Measurements from ENCODE around the gene PLEKHJ1.

The PLEKHJ1 gene

DNA sequence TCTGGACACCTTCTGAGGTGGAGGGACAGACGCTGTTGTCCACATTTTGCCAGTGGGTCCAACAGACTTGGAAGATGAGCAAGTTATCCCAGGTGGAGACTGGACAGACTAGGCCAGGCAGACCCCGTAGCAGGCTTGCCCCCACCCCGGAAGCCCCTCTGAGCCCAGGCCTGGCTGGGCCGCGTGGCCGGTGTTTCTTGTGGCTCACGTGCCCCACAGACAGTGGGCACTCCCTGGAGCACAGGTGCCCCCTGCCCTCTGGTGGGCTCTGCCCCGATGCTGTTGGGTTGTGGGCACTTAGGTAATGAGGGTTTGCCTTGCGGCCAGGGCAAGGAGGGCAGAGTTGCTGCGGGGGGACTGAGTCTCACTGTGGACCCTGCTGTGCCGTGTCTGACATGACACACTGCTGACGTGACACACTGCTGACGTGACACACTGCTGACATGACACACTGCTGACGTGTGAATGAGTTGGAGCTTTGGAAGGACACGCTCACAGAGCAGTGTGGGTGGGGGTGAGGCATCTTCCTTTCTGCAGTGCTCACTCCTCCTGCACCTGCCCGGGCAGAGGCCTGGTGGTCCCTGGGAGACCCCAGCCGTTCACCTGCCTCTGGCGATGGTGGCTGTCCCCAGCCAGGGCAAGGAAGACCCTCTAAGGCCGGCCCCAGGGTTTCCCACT, 47.3 kb downstream of the PLEKHJ1 start:
- in situ Hi-C loops (cut with MboI; ENCODE audit: low pct_unique_long_range_greater_than_20kb, low sequenced_read_pairs): no loop called here
- DNase-seq: no peak

DNA sequence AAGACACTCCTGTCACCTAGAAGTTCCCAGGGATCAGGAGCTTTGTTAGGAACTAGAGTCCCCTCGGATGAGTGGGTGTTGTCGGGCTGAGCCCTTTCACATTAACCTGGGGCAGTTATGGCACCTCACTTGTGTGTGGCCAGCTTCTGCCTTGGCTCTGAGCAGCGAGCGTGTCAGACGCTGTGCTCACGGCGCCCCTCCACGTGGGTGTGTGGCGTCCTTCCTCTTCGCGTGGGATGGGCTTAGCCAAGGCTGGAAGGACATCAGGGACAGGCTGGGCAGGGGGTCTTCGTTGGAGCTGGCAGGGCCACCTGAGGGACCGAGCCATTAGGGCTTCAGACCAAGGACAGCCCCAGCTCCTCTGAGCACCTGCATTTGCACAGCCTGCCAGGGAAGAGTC, 49.0 kb downstream of the PLEKHJ1 start:
- in situ Hi-C loops (cut with MboI; ENCODE audit: low pct_unique_long_range_greater_than_20kb, low sequenced_read_pairs): no loop called here

DNA sequence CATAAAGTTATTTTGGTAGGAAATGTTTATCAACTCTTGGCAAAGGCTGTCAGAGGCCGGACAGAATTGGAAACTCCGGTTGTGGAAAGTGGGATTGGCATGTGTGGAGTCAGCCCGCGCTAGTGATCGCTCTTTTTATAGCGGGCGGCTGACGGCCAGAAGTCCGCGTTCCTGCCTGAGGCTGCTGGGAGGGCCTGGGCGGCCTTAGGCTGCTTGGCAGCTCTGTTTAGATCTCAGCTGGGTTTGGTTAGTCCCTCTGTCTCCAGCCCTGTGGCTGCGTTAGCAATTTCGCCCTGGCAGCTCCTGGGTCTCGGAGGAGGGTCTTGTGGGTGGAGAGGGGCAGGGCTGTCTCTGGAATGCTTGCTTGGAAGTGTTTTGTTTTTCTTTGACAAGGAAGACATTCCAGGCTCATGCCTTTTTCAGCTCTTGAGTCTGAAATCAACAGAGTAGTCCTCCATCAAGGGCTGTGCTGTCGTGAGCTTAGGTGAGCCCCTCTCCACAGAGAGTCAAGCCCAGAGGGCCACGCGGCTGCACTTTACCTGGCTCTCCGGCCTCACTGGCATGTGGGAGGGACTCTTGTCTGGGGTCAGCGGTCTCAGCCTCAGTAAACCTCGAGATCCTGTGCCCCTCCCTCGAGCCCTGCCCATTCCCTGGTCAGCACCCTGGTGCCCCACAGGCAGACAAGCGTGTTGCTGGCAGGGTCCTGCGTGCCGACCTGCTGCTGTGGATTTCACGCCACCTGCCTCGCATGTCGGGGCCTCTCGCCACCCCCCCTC, 49.9 kb downstream of the PLEKHJ1 start:
- no peak for DNase-seq
- in situ Hi-C loops (cut with MboI; ENCODE audit: low pct_unique_long_range_greater_than_20kb, low sequenced_read_pairs): no loop called here

More for the DNA sequence above, 49.0 kb downstream of the PLEKHJ1 start:
- no peak for DNase-seq

DNA sequence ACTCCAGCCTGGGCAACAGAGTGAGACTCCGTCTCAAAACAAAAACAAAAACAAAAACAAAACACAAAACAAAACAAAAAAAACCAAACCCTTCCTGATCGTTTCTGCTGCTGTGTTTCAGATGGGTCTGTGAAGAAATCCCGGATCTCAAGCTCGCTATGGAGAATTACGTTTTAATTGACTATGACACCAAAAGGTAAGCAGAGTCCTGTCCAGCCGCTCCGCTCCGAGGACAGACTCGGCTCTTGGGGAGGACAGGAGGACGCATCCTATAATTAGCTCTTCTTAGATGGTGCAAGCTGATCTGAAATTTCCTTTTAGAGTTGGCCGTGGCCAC, 50.4 kb downstream of the PLEKHJ1 start:
- DNase-seq: no peak
- in situ Hi-C loops (cut with MboI; ENCODE audit: low pct_unique_long_range_greater_than_20kb, low sequenced_read_pairs): no loop called here

DNA sequence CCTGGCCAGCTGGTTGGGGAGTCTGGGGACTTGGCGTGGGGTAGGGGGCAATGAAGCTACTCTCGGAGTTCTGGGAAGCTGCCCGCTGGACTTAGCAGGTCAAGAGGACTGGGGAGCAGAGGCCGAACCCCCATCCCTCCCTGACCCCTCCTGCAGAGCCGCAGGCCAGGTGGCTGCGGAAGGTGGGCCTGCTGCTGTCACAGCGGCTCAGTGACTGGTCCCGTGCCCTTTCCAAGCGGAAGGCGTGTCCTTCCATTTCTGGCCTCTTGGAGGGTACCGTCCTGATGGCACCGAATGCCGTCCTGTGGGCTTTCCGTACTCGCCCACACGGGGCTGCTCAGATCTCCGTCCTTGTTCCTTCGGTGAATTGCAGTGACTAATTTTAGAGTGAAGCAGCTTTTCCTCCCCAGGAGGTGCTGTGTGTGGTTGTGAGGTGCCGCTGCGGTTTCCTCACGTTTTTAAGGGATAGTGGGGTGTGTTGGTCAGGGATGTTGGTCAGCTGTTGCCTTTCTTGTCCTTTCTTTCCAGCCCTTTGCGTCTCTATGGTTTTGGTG, 51.6 kb downstream of the PLEKHJ1 start:
- in situ Hi-C loops (cut with MboI; ENCODE audit: low pct_unique_long_range_greater_than_20kb, low sequenced_read_pairs): no loop called here
- DNase-seq: no peak
